ENCODE measurements around the gene SLC16A1.
"Not testable (repeated sequence)": the region's sequence is repeated elsewhere in the genome, so short reads cannot be mapped to it uniquely, and the experiment has no call there.

Gene SLC16A1

GRCh38 chr1:112964347-112964746 lies 8.4 kb upstream of the SLC16A1 start:
- DNase-seq: no peak

GRCh38 chr1:112961072-112961471 lies 5.1 kb upstream of the SLC16A1 start:
- no peak for DNase-seq

- DNase-seq: no peak
Measured at GRCh38 chr1:112960384-112960783, 4.4 kb upstream of the SLC16A1 start.

- DNase-seq: not testable (repeated sequence)
Measured at GRCh38 chr1:112958236-112958635, 2.2 kb upstream of the SLC16A1 start.

GRCh38 chr1:112957133-112957812 lies 1.3 kb upstream of the SLC16A1 start:
- DNase-seq: no peak

- DNase-seq: no peak
Measured at GRCh38 chr1:112956544-112957132, 642 bp upstream of the SLC16A1 start.

GRCh38 chr1:112954945-112955772 lies 837 bp downstream of the SLC16A1 start:
- DNase-seq: no peak

- DNase-seq: no peak
Measured at GRCh38 chr1:112954017-112954650, 1.9 kb downstream of the SLC16A1 start.

GRCh38 chr1:112950426-112950825 lies 5.6 kb downstream of the SLC16A1 start:
- no peak for DNase-seq

- DNase-seq: no peak
Measured at GRCh38 chr1:112946683-112947082, 9.3 kb downstream of the SLC16A1 start.

- DNase-seq: no peak
Measured at GRCh38 chr1:112939810-112940209, 16.2 kb downstream of the SLC16A1 start.

GRCh38 chr1:112938210-112938609 lies 17.8 kb downstream of the SLC16A1 start:
- no peak for DNase-seq

GRCh38 chr1:112937495-112937894 lies 18.5 kb downstream of the SLC16A1 start:
- DNase-seq: no peak

- no peak for DNase-seq
Measured at GRCh38 chr1:112937070-112937469, 18.9 kb downstream of the SLC16A1 start.

GRCh38 chr1:112935461-112936111 lies 20.4 kb downstream of the SLC16A1 start:
- no peak for DNase-seq

GRCh38 chr1:112934577-112934976 lies 21.4 kb downstream of the SLC16A1 start:
- no peak for DNase-seq

GRCh38 chr1:112933820-112934571 lies 22.0 kb downstream of the SLC16A1 start:
- no peak for DNase-seq

GRCh38 chr1:112929979-112930378 lies 26.0 kb downstream of the SLC16A1 start:
- no peak for DNase-seq

GRCh38 chr1:112927462-112927990 lies 28.5 kb downstream of the SLC16A1 start:
- no peak for DNase-seq

- no peak for DNase-seq
Measured at GRCh38 chr1:112926858-112927257, 29.1 kb downstream of the SLC16A1 start.

- no peak for DNase-seq
Measured at GRCh38 chr1:112925015-112925414, 31.0 kb downstream of the SLC16A1 start.

GRCh38 chr1:112923959-112924349 lies 32.0 kb downstream of the SLC16A1 start:
- no peak for DNase-seq
